AG09309 (cell line): Measurements from ENCODE around the gene EFHC1.

Experiments used
- DNase-seq: peaks from one replicate; pipeline ENCODE4 v3.0.0-alpha.2; 2010; ENCODE audit warnings: low read depth
- H3K4me3 ChIP-seq: 2 replicates; pipeline ENCODE4 v1.5.1; 2011; ENCODE audit warnings: mild to moderate bottlenecking, low read depth, low read length, moderate library complexity; ENCODE audit not compliant: control insufficient read depth
- CTCF ChIP-seq: IDR thresholded peaks from 2 replicates; pipeline ENCODE4 v1.5.1; 2011; ENCODE audit warnings: mild to moderate bottlenecking, low read depth, low read length, inconsistent platforms; ENCODE audit not compliant: insufficient read depth, control insufficient read depth; ENCODE audit errors: missing control alignments

The EFHC1 gene

GRCh38 chr6:52474173-52474572, 54.0 kb downstream of the EFHC1 start:
- no peak overlapping the region for H3K4me3 ChIP-seq
- DNase-seq, result no peak
- no peak for TF ChIP-seq CTCF

GRCh38 chr6:52475307-52475706, 55.2 kb downstream of the EFHC1 start:
- no peak overlapping the region for H3K4me3 ChIP-seq
- DNase-seq, result no peak
- no peak for TF ChIP-seq CTCF

- no peak overlapping the region for H3K4me3 ChIP-seq
- no peak for TF ChIP-seq CTCF
- no peak for DNase-seq
These were observed 62.9 kb downstream of the EFHC1 start for GRCh38 chr6:52482903-52483670.

GRCh38 chr6:52483671-52484003, 63.5 kb downstream of the EFHC1 start:
- DNase-seq, result no peak
- no peak overlapping the region for H3K4me3 ChIP-seq
- TF ChIP-seq CTCF, result no peak

- no peak overlapping the region for H3K4me3 ChIP-seq
- DNase-seq, result no peak
- no peak for TF ChIP-seq CTCF
These were observed 69.7 kb downstream of the EFHC1 start for GRCh38 chr6:52489881-52490280.

GRCh38 chr6:52491203-52492069, 71.3 kb downstream of the EFHC1 start:
- DNase-seq, result no peak
- no peak for TF ChIP-seq CTCF
- no peak overlapping the region for H3K4me3 ChIP-seq
